GM12878 (cell line): ENCODE measurements around the gene F2RL1. TPM values are rescaled to one million over a fixed set of nuclear protein-coding genes. Genes with fewer than 3 reads are reported as not detected.

ENCODE experiments used
- ATAC-seq: fragments of 200-7000 bp; cut with Tn5 transposase; 3 replicates; pipeline ENCODE4 v1.9.1; 2020; ENCODE audit warnings: mild to moderate bottlenecking, moderate library complexity
- BruUV-seq: library from RNA; stranded (reverse); fragments of 400-500 nt; replicated peaks from 2 replicates; lab custom pipeline; 2021; lab: Mats Ljungman, UMichigan
- CTCF ChIA-PET: fragments of 300-600 bp; sonication (Branson Sonifier 250); formaldehyde crosslinking; extraction: SDS; loops from one replicate; lab custom pipeline; 2021; ENCODE audit warnings: inconsistent platforms; lab: Yijun Ruan, JAX
- POLR2A ChIA-PET: fragments of 350-600 bp; formaldehyde crosslinking; extraction: SDS; loops from one replicate; lab custom pipeline; 2021; ENCODE audit warnings: inconsistent platforms; lab: Charles Lee
- RAD21 ChIA-PET: fragments of 300-600 bp; sonication (Branson Sonifier 250); formaldehyde crosslinking; loops from one replicate; lab custom pipeline; 2023; ENCODE audit warnings: antibody characterized with exemption; ENCODE audit not compliant: unreplicated experiment; lab: Charles Lee
- SMC1A ChIA-PET: fragments of 300-600 bp; sonication (Branson Sonifier 250); formaldehyde crosslinking; loops from one replicate; lab custom pipeline; 2023; ENCODE audit not compliant: unreplicated experiment, uncharacterized antibody; lab: Charles Lee
- DNase-seq: peaks from one replicate; pipeline ENCODE4 v3.0.0-alpha.2; 2011; ENCODE audit warnings: low read depth, low spot score
- FAIRE-seq: peaks from 3 replicates; lab custom pipeline; 2011; peaks lifted over from hg19 to GRCh38; lab: Jason Lieb, UNC
- H2AFZ ChIP-seq: 2 replicates; pipeline ENCODE4 v1.6.0; 2011; ENCODE audit warnings: low read depth, low read length, control low read depth; ENCODE audit not compliant: control insufficient read depth
- H3K27ac ChIP-seq: 2 replicates; pipeline ENCODE4 v1.5.1; 2011; ENCODE audit warnings: control low read depth; ENCODE audit not compliant: control insufficient read depth, insufficient read depth
- H3K27me3 ChIP-seq, 2 experiments: replicated peaks in 1 of 2; 2 replicates each; pipeline versions ENCODE4 v1.6.0 to v1.6.1; 2011; ENCODE audit warnings: low read length in 1 of 2; ENCODE audit not compliant: control insufficient read depth in 2 of 2, insufficient read depth in 2 of 2
- H3K36me3 ChIP-seq, 2 experiments: 2 replicates each; pipeline ENCODE4 v1.5.1; 2011; ENCODE audit warnings: low read length in 1 of 2; ENCODE audit not compliant: control insufficient read depth in 2 of 2, insufficient read depth in 2 of 2
- H3K4me1 ChIP-seq: 2 replicates; pipeline ENCODE4 v1.6.1; 2011; ENCODE audit warnings: mild to moderate bottlenecking, low read length, moderate library complexity, mixed read lengths; ENCODE audit not compliant: control insufficient read depth, insufficient read depth
- H3K4me2 ChIP-seq: 2 replicates; pipeline ENCODE4 v1.6.0; 2011; ENCODE audit warnings: control low read depth; ENCODE audit not compliant: control insufficient read depth, insufficient read depth
- H3K4me3 ChIP-seq: fragments of 200-600 bp; sonication (generic); 2 replicates; pipeline ENCODE4 v1.5.1; 2016
- H3K79me2 ChIP-seq: 2 replicates; pipeline ENCODE4 v1.6.0; 2011; ENCODE audit warnings: low read length; ENCODE audit not compliant: control insufficient read depth, insufficient read depth
- H3K9ac ChIP-seq: 2 replicates; pipeline ENCODE4 v1.8.0; 2011; ENCODE audit warnings: low read length, control low read depth, mixed read lengths; ENCODE audit not compliant: control insufficient read depth, insufficient read depth
- H3K9me3 ChIP-seq: replicated peaks from 3 replicates; pipeline ENCODE4 v1.5.1; 2011; ENCODE audit warnings: mild to moderate bottlenecking, low read length; ENCODE audit not compliant: control insufficient read depth, insufficient read depth
- H4K20me1 ChIP-seq: 2 replicates; pipeline ENCODE4 v1.6.0; 2011; ENCODE audit not compliant: control insufficient read depth, insufficient read depth
- BACH1 ChIP-seq: fragments of 450-650 bp; IDR thresholded peaks from 2 replicates; pipeline ENCODE4 v1.6.1; 2017; ENCODE audit warnings: mild to moderate bottlenecking, borderline replicate concordance
- E4F1 ChIP-seq: fragments of 450-650 bp; IDR thresholded peaks from 2 replicates; pipeline ENCODE4 v1.6.1; 2018; ENCODE audit warnings: borderline replicate concordance, mild to moderate bottlenecking; ENCODE audit not compliant: partially characterized antibody
- LARP7 ChIP-seq: fragments of 450-650 bp; IDR thresholded peaks from 2 replicates; pipeline ENCODE4 v1.6.1; 2017; ENCODE audit warnings: mild to moderate bottlenecking
- MYB ChIP-seq: fragments of 150-350 bp; IDR thresholded peaks from 2 replicates; pipeline ENCODE4 v1.6.1; 2014; ENCODE audit warnings: mild to moderate bottlenecking, low read depth, low read length, borderline replicate concordance
- NFYA ChIP-seq: IDR thresholded peaks from 2 replicates; pipeline ENCODE4 v1.6.1; 2011; ENCODE audit warnings: low read depth, mild to moderate bottlenecking, low read length, improper control_type of control experiment, borderline replicate concordance
- RAD21 ChIP-seq: IDR thresholded peaks from 2 replicates; pipeline ENCODE4 v1.6.1; 2011; ENCODE audit warnings: mild to moderate bottlenecking, low read depth, low read length, moderate library complexity; ENCODE audit not compliant: insufficient read depth
- RAD51 ChIP-seq: fragments of 450-650 bp; IDR thresholded peaks from 2 replicates; pipeline ENCODE4 v1.6.1; 2016; ENCODE audit warnings: moderate library complexity, mild to moderate bottlenecking, inconsistent platforms
- REST ChIP-seq: IDR thresholded peaks from 2 replicates; pipeline ENCODE4 v1.6.1; 2012; ENCODE audit warnings: mild to moderate bottlenecking, low read depth, low read length
- RFX5 ChIP-seq: IDR thresholded peaks from 2 replicates; pipeline ENCODE4 v1.6.1; 2011; ENCODE audit warnings: low read depth, low read length, improper control_type of control experiment
- SIN3A ChIP-seq: IDR thresholded peaks from 2 replicates; pipeline ENCODE4 v1.6.1; 2012; ENCODE audit warnings: low read depth, low read length, improper control_type of control experiment
- TAF1 ChIP-seq: IDR thresholded peaks from 2 replicates; pipeline ENCODE4 v1.6.1; 2011; ENCODE audit warnings: mild to moderate bottlenecking, low read depth, low read length, borderline replicate concordance
- TCF12 ChIP-seq: IDR thresholded peaks from 2 replicates; pipeline ENCODE4 v1.6.1; 2011; ENCODE audit warnings: low read depth, mild to moderate bottlenecking, low read length
- YBX1 ChIP-seq: fragments of 450-650 bp; IDR thresholded peaks from 2 replicates; pipeline ENCODE4 v1.6.1; 2016; ENCODE audit warnings: antibody characterized with exemption
- ZBTB4 ChIP-seq: fragments of 450-650 bp; formaldehyde crosslinking; IDR thresholded peaks from 2 replicates; pipeline ENCODE4 v1.4.0; 2022; ENCODE audit warnings: mild to moderate bottlenecking, moderate library complexity
- ZNF217 ChIP-seq: fragments of 450-650 bp; IDR thresholded peaks from 2 replicates; pipeline ENCODE4 v1.6.1; 2017; ENCODE audit warnings: antibody characterized with exemption, mild to moderate bottlenecking
- ZZZ3 ChIP-seq: IDR thresholded peaks from 2 replicates; pipeline ENCODE4 v1.6.1; 2011; ENCODE audit warnings: low read depth; ENCODE audit not compliant: control insufficient read depth, insufficient read length
- WGBS: methylation state at CpG from one replicate; pipeline ENCODE4 v1.1.6; 2016; ENCODE audit warnings: low lambda C conversion rate; ENCODE audit not compliant: insufficient replicate concordance, insufficient coverage; ENCODE audit errors: missing lambda C conversion rate; 5-methylcytosine and 5-hydroxymethylcytosine counted together
- in situ Hi-C: fragments of 300-500 bp; cut with MboI; formaldehyde crosslinking; loops from 9 replicates; pipeline ENCODE4 v1.14.3; 2018; ENCODE audit warnings: mixed read lengths
- intact Hi-C: fragments of 100-400 bp; cut with micrococcal nuclease; formaldehyde crosslinking; loops from one replicate; pipeline ENCODE4 v1.14.2; 2022; ENCODE audit not compliant: unreplicated experiment
- polyA plus RNA-seq, 11 experiments: library from polyadenylated mRNA; depleted of rRNA in 4 of 11; unstranded in 6 of 11; stranded (reverse) in 5 of 11; fragments of >200 nt; fragmentation: Nextera tagmentation in 4 of 11; fragmentation: Illumina TruSeq in 1 of 11; extraction: Ambion mirVana in 4 of 11; extraction: Trizol in 1 of 11; gene quantifications; 1 replicate in 1 of 11; 2 replicates in 10 of 11; pipeline versions ENCODE4 v1.2.1 to v1.2.3, GENCODE V29; 2011 to 2016; ENCODE audit warnings: inconsistent platforms in 2 of 11, missing spikeins in 2 of 11, low read depth in 1 of 11
- total RNA-seq, 4 experiments: library from RNA; depleted of rRNA in 3 of 4; stranded (reverse); fragments of >200 nt in 3 of 4; fragmentation: Illumina TruSeq in 1 of 4; extraction: Trizol in 1 of 4; gene quantifications; 2 replicates each; pipeline versions ENCODE4 v1.2.1 to v1.2.3, GENCODE V29; 2013 to 2021

F2RL1 gene
- total and polyA plus RNA-seq, 10 of the 15 experiments (the other 5 are each of a cell fraction or from before 2014, with no cell fraction given), result 0.04 to 0.10 TPM; not detected in 8

GRCh38 chr5:76841361-76841760, 22.5 kb downstream of the F2RL1 start:
- WGBS, result 13% methylated on average over 3 of the region's 3 CpGs
- RAD21 ChIA-PET, result interaction anchor here (0.6 kb wide), 2 partner anchors 20 to 64 kb away, joined by 3 to 4 read pairs; no protein-coding TSS in a partner anchor
- ATAC-seq (no peak), DNase-seq (no peak), FAIRE-seq (no peak)
- POLR2A ChIA-PET, result no interaction called here
- CTCF ChIA-PET, result interaction anchor here (0.6 to 0.9 kb wide), 3 partner anchors 67 to 438 kb away, joined by 4 to 5 read pairs (median 4); partner anchors contain the start of gene IQGAP2
- H2AFZ ChIP-seq, result no peak overlapping the region
- H3K4me3 ChIP-seq, result no peak overlapping the region
- in situ Hi-C loops, result no loop called here
- no peak overlapping the region for H3K9ac ChIP-seq
- no peak for TF ChIP-seq ZBTB4 (CRISPR knock-in tag)
- TF ChIP-seq YBX1, result no peak
- TF ChIP-seq RAD51, result no peak
- no peak for TF ChIP-seq TCF12
- TF ChIP-seq REST, result no peak
- TF ChIP-seq ZZZ3, result no peak
- TF ChIP-seq ZNF217, result no peak
- TF ChIP-seq SIN3A, result no peak
- no peak for TF ChIP-seq BACH1
- TF ChIP-seq NFYA, result no peak
- TF ChIP-seq E4F1, result no peak
- TF ChIP-seq RFX5, result no peak
- TF ChIP-seq MYB, result no peak
- TF ChIP-seq LARP7, result no peak
- TF ChIP-seq RAD21, result no peak
- TF ChIP-seq TAF1, result no peak
- TF ChIP-seq, all 136 proteins: peak for 0
- H3K36me3 ChIP-seq, result no peaks in the 10 kb centered on the region
- intact Hi-C loops, result no loop called here
- no TSS peak for BruUV-seq
- H3K27ac ChIP-seq, result no peak overlapping the region
- H3K4me2 ChIP-seq, result no peak overlapping the region
- no peaks in the 10 kb centered on the region for H4K20me1 ChIP-seq
- SMC1A ChIA-PET, result no interaction called here
- no peaks in the 10 kb centered on the region for H3K79me2 ChIP-seq
- no peaks in the 10 kb centered on the region for H3K9me3 ChIP-seq
- H3K4me1 ChIP-seq, result no peaks in the 10 kb centered on the region
- H3K27me3 ChIP-seq, result no peaks in the 10 kb centered on the region; a peak in 1 of 4 replicates
